Activated CD8-positive, alpha-beta T cell treated with anti-CD3 and anti-CD28 coated beads for 36 hours (primary cell): Measurements from ENCODE around the gene GRM3. TPM values are rescaled to one million over a fixed set of nuclear protein-coding genes. Genes with fewer than 3 reads are reported as not detected.

Source experiments
- ATAC-seq: fragments of 200-7000 bp; cut with Tn5 transposase; one replicate; pipeline ENCODE4 v1.10.0; 2021; ENCODE audit warnings: mild to moderate bottlenecking, moderate library complexity
- CTCF ChIA-PET: fragments of 350-600 bp; sonication (Branson Sonifier 250); formaldehyde crosslinking; loops from one replicate; lab custom pipeline; 2021; ENCODE audit warnings: antibody characterized with exemption; lab: Charles Lee
- POLR2A ChIA-PET: fragments of 350-600 bp; sonication (Branson Sonifier 250); formaldehyde crosslinking; loops from one replicate; lab custom pipeline; 2021; ENCODE audit warnings: antibody characterized with exemption; lab: Charles Lee
- DNase-seq: peaks from one replicate; pipeline ENCODE4 v3.0.0-alpha.2; 2020
- H3K27ac Mint-ChIP-seq: one replicate; pipeline ENCODE4 v1.8.0; 2021; ENCODE audit warnings: mild to moderate bottlenecking, mixed read lengths
- H3K27me3 Mint-ChIP-seq: one replicate; pipeline ENCODE4 v1.8.0; 2021; ENCODE audit warnings: mixed read lengths
- H3K36me3 Mint-ChIP-seq: one replicate; pipeline ENCODE4 v1.8.0; 2021; ENCODE audit warnings: low read depth, mixed read lengths
- H3K4me1 Mint-ChIP-seq: one replicate; pipeline ENCODE4 v1.8.0; 2021; ENCODE audit warnings: low read depth, mixed read lengths
- H3K4me3 Mint-ChIP-seq: one replicate; pipeline ENCODE4 v1.8.0; 2021; ENCODE audit warnings: mild to moderate bottlenecking, moderate library complexity, mixed read lengths
- H3K9me3 Mint-ChIP-seq: one replicate; pipeline ENCODE4 v1.8.0; 2021; ENCODE audit warnings: mixed read lengths
- CTCF ChIP-seq: fragments of 200-600 bp; IDR thresholded peaks from one replicate; pipeline ENCODE4 v1.8.0; 2022; ENCODE audit warnings: antibody characterized with exemption, mild to moderate bottlenecking
- intact Hi-C: fragments of 100-400 bp; cut with micrococcal nuclease; formaldehyde crosslinking; loops from one replicate; pipeline ENCODE4 v1.10.0; 2022
- total RNA-seq, 2 experiments: library from RNA; stranded (reverse); gene quantifications; one replicate each; pipeline ENCODE4 v1.2.3, GENCODE V29; 2021

GRM3 gene
- total RNA-seq, 2 experiments from 2014 or later, result not detected

- Mint-ChIP-seq H3K27ac (no peak overlapping the region), H3K27me3 (no peaks in the 10 kb centered on the region), H3K4me3 (no peak overlapping the region), H3K36me3 (no peaks in the 10 kb centered on the region), H3K9me3 (no peaks in the 10 kb centered on the region), H3K4me1 (no peaks in the 10 kb centered on the region)
- intact Hi-C loops, result no loop called here
- ChIA-PET POLR2A (no interaction called here), CTCF (no interaction called here)
- TF ChIP-seq CTCF, result no peak
- no peak for ATAC-seq
- no peak for DNase-seq
These were observed 141.1 kb downstream of the GRM3 start for GRCh38 chr7:86784765-86785164.

- ATAC-seq (no peak), DNase-seq (no peak)
- intact Hi-C loops, result no loop called here
- H3K27me3 Mint-ChIP-seq, result no peaks in the 10 kb centered on the region
- no peaks in the 10 kb centered on the region for H3K9me3 Mint-ChIP-seq
- H3K27ac Mint-ChIP-seq, result no peak overlapping the region
- CTCF ChIA-PET, result no interaction called here
- no peaks in the 10 kb centered on the region for H3K36me3 Mint-ChIP-seq
- no peaks in the 10 kb centered on the region for H3K4me1 Mint-ChIP-seq
- H3K4me3 Mint-ChIP-seq, result no peak overlapping the region
- POLR2A ChIA-PET, result no interaction called here
- TF ChIP-seq CTCF, result no peak
These were observed 141.9 kb downstream of the GRM3 start for GRCh38 chr7:86785641-86786040.

DNA sequence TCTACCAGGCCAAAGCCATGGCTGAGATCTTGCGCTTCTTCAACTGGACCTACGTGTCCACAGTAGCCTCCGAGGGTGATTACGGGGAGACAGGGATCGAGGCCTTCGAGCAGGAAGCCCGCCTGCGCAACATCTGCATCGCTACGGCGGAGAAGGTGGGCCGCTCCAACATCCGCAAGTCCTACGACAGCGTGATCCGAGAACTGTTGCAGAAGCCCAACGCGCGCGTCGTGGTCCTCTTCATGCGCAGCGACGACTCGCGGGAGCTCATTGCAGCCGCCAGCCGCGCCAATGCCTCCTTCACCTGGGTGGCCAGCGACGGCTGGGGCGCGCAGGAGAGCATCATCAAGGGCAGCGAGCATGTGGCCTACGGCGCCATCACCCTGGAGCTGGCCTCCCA lies 142.7 kb downstream of the GRM3 start:
- H3K27me3 Mint-ChIP-seq, result no peaks in the 10 kb centered on the region
- ChIA-PET CTCF (no interaction called here), POLR2A (no interaction called here)
- intact Hi-C loops, result no loop called here
- no peaks in the 10 kb centered on the region for H3K4me1 Mint-ChIP-seq
- DNase-seq (no peak), ATAC-seq (no peak)
- no peak for TF ChIP-seq CTCF
- no peaks in the 10 kb centered on the region for H3K36me3 Mint-ChIP-seq
- H3K9me3 Mint-ChIP-seq, result no peaks in the 10 kb centered on the region
- H3K27ac Mint-ChIP-seq, result no peak overlapping the region
- H3K4me3 Mint-ChIP-seq, result no peak overlapping the region

DNA sequence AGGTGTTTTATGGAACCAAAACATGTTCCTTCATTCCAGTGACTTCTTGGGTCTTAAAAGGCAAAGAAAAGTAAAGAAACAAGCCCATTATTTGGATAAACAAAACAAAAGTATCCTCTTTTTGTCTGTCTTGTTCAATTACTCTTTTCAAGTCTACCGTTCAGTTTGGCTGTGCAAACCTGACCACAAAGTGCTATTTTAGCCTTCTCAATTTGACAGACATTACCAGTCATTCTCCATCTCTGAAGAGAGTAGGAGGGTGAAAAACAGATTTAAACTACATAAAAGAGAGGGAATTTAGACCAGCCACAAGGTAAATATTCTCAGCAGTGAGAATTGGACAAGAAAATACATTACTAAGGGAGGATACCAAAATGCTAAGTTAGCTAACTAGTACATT lies 145.2 kb downstream of the GRM3 start:
- CTCF ChIA-PET, result no interaction called here
- DNase-seq (no peak), ATAC-seq (no peak)
- no peak overlapping the region for H3K4me3 Mint-ChIP-seq
- intact Hi-C loops, result no loop called here
- H3K36me3 Mint-ChIP-seq, result no peaks in the 10 kb centered on the region
- H3K9me3 Mint-ChIP-seq, result no peaks in the 10 kb centered on the region
- POLR2A ChIA-PET, result no interaction called here
- H3K4me1 Mint-ChIP-seq, result no peaks in the 10 kb centered on the region
- no peak for TF ChIP-seq CTCF
- H3K27me3 Mint-ChIP-seq, result no peaks in the 10 kb centered on the region
- no peak overlapping the region for H3K27ac Mint-ChIP-seq

GRCh38 chr7:86790383-86790782 lies 146.7 kb downstream of the GRM3 start:
- H3K9me3 Mint-ChIP-seq, result no peaks in the 10 kb centered on the region
- no peak for ATAC-seq
- no peak overlapping the region for H3K4me3 Mint-ChIP-seq
- H3K4me1 Mint-ChIP-seq, result no peaks in the 10 kb centered on the region
- no peak overlapping the region for H3K27ac Mint-ChIP-seq
- no peak for TF ChIP-seq CTCF
- no peaks in the 10 kb centered on the region for H3K27me3 Mint-ChIP-seq
- intact Hi-C loops, result no loop called here
- CTCF ChIA-PET, result no interaction called here
- POLR2A ChIA-PET, result no interaction called here
- no peaks in the 10 kb centered on the region for H3K36me3 Mint-ChIP-seq
- no peak for DNase-seq
